IPS-NIHi7 (cell line): Measurements from ENCODE around the gene CWC22.

Experiments used
- DNase-seq: peaks from one replicate; pipeline ENCODE4 v3.0.0; 2012; ENCODE audit warnings: mixed read lengths; ENCODE audit errors: extremely low spot score

Gene CWC22

GRCh38 chr2:179898873-179899272, 108.2 kb downstream of the CWC22 start:
- DNase-seq = peak; percentile 66
